HG02571 (cell line): ENCODE results near the gene IFT27.
"Not testable (repeated sequence)": the region's sequence is repeated elsewhere in the genome, so short reads cannot be mapped to it uniquely, and the experiment has no call there.

Source experiments
- ATAC-seq: cut with Tn5 transposase; IDR thresholded peaks from one replicate; pipeline ENCODE4 v1.9.1; 2021; ENCODE audit warnings: mild to moderate bottlenecking, moderate library complexity; ENCODE audit not compliant: unreplicated experiment

The IFT27 gene

GRCh38 chr22:36765943-36766450 lies 9.9 kb downstream of the IFT27 start:
- ATAC-seq: no peak

- no peak for ATAC-seq
Measured at GRCh38 chr22:36765131-36765942, 10.6 kb downstream of the IFT27 start.

DNA sequence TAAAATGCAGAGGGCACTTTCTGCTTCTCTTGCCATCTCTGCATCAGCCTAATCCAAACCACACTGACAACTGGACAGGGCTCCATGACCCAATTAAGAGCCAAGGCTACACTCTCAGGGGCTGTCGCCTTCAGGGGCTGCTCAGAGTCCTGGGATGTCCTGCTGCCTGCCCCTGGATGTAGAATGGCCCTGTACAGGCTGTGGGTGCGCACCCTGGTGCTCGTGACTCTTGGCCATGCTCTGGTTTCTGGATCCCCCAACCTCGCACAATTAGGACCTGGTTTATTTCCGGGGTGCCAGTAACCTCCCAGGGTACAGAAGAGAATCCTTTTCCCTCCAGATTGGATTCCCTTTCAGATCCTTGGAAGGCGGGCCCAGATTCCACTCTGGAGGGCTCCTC lies 11.3 kb downstream of the IFT27 start:
- no peak for ATAC-seq

- ATAC-seq: no peak
Measured at GRCh38 chr22:36764060-36764459, 11.9 kb downstream of the IFT27 start.

DNA sequence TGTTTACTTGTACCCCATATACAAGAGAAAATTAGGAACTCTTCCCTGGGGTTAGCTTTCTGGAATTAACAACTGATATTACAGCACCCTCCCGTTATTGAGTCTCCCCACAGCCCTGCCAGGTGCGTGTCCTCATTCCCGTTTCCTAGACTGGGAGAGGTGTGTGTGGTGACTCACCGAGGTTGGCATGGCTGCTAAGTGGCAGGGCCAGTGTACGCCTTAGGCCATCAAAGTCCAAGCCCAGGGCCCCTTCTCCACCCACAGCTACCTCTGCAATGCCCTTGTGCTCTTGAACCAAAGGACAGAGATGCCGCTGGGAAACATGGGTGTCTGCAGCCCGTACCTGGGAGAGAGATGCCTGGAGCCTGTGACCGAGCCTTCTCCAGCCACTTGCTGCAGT lies 12.3 kb downstream of the IFT27 start:
- ATAC-seq: no peak

DNA sequence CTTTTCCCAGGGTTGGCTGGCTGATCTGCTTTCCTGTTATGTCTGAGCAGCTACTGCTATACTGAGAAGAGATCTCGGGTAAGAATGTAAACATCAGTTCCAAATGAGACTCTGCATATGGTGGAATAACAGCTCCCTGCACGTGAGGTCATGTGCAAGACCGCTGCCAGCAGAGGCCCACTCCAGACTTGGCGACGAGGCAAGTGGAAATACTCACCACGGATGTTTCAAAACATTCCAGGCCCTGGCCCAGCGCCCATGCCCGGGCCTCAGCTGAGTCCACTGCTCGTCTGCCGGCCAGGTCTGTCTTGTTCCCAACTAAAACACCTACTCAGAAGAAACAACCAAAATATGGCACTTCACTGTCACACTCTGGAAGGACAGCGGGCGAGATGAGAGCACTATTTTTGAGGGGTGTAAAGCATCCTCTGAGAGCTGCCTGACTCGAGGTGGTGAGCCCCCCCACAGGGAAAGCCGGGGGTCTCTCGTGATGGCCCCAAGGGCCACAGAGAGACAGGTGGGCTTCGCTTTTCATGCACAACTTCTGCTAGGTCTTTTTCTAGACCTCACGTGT lies 13.1 kb downstream of the IFT27 start:
- ATAC-seq: no peak

DNA sequence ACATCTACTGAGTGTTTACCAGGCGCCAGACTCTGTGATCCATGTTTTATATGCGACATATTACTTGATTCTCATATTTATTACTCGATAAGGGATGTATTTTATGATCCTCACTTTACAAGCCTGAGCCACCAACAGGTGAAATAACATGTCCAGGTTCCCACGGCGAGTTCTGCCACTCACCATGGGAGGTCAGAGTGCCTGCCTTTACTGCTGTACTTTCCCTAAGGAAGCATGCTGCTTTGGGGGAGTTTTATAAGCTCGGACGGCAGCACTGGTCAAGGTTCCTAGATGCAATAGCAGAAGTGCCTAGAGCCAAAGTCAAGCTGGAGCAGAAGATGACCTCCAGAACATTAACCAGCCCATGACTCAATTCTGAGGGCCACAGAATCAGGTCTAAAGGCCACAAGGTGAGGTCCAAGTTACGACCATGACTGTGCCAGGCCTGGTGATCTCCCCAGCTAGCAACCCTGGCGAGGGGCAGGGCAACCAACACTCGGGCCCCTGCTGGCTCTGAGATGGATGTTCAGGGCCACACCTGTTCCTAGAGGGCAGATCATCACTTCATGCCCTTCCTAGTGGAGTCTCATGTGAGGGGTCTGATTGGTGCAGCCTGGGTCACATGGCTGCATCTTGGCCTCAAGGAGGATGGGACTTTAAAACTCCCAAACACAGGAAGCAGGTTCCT lies 14.2 kb downstream of the IFT27 start:
- no peak for ATAC-seq

DNA sequence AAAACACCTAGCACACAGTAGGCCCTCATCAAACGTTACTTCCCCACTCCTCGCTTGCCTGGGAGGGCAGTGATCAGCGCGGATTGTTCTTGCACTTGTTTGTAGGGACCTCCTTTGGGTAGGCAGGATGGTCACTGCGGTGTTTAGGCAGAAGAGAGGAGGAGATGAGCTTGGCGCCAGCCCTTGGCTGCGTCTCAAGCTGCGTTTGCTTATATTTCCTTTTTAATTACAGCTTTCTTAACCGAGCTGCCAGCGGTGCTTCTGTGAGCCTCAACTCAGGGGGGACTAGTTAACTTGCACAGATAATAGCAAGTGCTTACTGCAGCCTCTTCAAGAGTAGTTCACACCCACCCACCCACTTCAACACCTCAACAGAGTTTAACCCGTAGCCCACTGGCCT lies 15.1 kb downstream of the IFT27 start:
- no peak for ATAC-seq

DNA sequence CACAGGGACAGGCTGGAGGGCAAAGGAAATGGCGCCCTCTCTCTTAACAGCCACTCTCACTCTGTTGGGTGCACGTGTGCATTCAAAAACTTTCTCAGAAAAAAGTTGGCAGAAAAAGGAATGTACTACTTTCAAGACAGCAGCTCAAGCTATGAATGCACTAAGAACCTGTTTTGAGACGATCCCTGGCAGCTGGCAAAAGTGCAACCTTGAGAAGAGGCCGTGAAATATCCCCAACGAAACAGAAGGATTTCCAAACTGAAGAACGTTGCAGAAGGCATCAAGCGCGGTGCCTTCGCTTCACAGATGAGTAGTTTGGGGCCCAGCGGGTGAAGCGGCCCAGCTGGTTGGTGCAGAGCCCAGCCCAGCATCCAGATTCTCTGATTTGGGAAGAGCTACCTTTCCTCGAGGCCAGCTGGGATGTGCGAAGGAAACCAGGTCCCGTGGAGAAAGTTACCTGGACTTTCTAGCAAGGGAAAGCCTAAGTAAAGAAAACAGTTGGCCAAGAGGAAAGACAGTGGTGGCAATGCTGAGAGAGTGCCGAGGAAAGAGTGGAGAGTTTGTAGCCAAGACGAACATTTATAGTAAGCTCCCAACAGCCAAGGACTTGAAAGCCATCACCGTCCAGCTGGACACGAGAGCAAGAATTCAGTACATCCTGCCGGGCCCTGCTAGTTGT lies 16.3 kb downstream of the IFT27 start:
- no peak for ATAC-seq

DNA sequence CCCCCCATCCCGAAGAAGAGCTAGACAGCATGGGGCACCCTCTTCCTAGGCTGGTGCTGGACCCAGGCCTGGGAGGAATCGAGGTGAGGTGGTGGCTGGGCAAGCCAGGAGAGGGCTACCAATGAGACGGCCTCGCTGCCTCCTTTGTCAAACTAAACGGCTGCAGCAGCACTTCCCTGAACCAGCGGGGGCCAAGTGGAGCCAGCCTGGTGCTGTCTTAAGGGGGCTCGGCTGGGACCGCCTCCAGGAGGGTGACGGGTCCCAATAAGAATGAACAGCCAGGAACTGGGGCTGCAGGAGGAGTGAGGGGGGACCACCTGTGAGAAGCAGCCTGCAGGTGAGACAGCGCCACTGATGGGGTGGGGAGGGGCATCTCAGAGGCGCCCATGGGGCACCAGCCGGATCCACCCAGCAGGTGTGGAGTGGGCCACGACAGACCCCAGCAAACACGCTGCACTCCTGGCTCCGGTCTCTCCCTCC lies 17.1 kb downstream of the IFT27 start:
- no peak for ATAC-seq

- ATAC-seq: no peak
Measured at GRCh38 chr22:36757668-36758211, 18.2 kb downstream of the IFT27 start.

GRCh38 chr22:36756746-36757655 lies 18.9 kb downstream of the IFT27 start:
- ATAC-seq: no peak

DNA sequence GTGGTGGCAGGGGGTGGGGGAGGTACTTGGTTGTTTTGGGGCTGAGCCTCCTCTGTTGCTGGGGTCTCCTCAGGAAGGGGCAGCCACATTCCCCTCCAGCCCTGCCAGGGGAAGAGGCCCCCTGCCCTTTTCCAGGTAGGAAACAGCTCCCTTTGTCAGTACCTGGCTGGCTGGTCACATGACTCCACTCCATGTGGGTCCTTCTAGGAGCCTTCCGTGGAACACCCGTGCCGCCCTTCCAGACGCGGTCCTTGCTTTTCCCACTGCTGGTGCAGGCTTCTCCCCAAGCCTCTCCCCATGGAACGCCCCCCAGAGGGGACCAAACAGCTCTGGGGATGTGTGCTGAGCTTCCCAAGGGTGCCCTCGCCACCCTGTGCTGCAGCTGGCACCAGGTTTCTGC lies 19.9 kb downstream of the IFT27 start:
- ATAC-seq: no peak

DNA sequence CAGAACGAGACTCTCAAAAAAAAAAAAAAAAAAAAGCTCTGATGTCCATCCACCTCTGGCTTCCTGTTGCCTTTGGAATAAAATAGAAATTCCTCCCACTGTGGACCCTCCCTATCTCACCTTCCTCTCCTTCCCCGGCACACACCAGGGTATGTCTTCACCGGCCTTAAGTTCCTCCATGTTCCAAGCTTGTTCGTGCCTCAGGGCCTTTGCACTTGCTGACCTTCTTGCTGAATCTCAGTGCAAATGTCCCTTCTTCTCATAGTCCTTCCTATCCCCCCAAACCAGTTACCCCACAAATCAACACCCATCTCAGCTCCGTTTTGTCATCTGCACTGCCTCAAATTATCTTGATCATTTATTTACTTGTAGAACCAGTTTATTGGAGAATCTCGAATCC lies 20.6 kb downstream of the IFT27 start:
- no peak for ATAC-seq

- not testable (repeated sequence) for ATAC-seq
Measured at GRCh38 chr22:36754881-36755280, 21.0 kb downstream of the IFT27 start.

DNA sequence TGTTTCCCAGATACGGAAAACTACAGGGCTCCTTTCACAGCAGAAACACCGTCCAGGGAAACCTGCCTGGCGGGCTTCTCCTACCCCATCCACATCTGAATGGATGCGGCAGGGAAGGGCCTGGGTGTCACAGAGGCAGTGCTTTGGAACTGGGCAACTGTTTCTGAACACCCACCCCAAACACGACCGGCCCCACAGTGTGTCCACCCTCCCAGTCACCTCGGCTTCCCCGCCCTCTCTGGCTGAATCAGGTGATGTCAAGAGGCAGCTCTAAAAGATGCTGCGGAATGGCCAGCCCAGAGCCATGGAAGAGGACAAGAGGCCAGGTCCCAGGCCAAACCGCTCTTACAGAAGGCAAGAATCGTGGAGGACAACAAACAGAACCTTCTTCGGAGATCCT lies 22.0 kb downstream of the IFT27 start:
- ATAC-seq: no peak

DNA sequence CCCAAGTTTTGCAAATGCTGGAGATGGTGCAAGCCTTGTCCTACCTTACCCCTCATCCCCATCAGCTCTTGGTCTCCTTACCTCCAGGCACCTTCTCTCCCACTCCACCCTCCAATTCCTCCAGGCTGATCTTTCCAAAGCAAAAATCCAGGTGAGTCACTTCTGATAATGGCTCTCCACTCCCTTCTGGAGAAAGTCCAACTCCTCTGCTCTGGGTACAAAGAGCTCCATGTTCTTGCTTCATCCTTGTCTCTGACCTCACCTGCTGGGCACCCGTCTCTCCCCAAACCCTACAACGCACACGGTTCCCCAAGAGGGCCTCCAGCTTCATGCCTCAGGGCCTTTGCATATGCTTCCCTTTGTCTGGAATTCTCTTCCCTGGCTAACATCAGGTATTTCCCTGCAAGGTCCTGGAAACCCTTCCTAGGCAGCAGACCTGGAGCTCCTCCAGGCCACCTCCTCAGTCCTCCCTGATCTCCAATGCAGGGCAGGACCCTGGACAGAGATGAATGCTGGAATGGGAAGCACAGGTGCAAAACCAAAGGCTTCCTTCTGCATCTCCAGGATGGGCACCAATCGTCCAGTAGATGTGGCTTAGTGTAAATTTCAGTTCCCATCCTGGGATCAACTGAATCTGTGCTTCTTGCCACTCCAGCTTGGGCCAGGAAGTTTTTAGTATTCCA lies 22.7 kb downstream of the IFT27 start:
- ATAC-seq: no peak

DNA sequence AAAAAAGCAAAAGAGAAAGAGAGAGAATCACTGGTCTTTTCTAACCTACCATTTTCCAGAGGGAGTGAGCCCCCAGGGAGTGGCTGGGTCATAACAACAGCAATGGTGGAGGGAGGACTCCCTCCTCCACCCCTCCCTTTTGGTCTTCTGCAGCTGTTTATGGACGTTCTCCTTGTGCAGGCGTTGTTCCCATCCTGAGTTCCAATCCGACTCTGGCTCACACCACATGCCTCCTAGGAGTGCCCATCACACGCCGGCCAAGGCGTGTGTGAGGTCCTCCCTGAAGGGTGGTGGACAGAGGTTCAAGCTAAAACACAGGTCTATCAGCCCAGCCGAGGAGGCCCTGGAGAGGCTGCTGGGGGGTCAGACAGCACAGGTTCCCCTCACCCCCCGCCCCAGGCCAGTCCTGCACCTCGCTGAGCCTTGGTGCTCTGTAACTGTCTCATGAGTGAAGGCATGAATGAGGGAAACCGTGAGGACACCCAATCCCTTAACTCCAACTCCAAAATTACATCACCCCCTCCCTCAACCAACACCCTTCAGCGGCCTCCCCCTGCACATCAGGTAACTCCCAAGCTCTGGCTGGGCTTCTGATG lies 29.4 kb downstream of the IFT27 start:
- ATAC-seq: no peak
